SK-N-MC (cell line): ENCODE measurements around the gene PA2G4.

Experiments used
- EZH2 ChIP-seq: fragments of 200-600 bp; sonication (generic); IDR thresholded peaks from one replicate; pipeline ENCODE4 v1.6.1; 2017; ENCODE audit warnings: antibody characterized with exemption
- FOXP2 ChIP-seq: optimal IDR thresholded peaks from 2 replicates; pipeline ENCODE3; 2011; ENCODE audit warnings: mild to moderate bottlenecking, moderate library complexity; ENCODE audit not compliant: insufficient read depth; ENCODE audit errors: extremely low read length, control extremely low read depth
- POLR2AphosphoS5 ChIP-seq: IDR thresholded peaks from 2 replicates; pipeline ENCODE4 v1.6.1; 2012; ENCODE audit warnings: mild to moderate bottlenecking, low read depth, low read length, borderline replicate concordance

- no peak for TF ChIP-seq POLR2AphosphoS5
- no peak for TF ChIP-seq EZH2
- no peak for TF ChIP-seq FOXP2
These were observed 32.7 kb upstream of the PA2G4 start for GRCh38 chr12:56071648-56072047.
